T-helper 22 cell (primary cell): Measurements from ENCODE around the gene DCAF4.

Experiments used
- DNase-seq: peaks from one replicate; pipeline ENCODE4 v3.0.0-alpha.2; 2020; ENCODE audit warnings: low read depth

Gene DCAF4, protein sequence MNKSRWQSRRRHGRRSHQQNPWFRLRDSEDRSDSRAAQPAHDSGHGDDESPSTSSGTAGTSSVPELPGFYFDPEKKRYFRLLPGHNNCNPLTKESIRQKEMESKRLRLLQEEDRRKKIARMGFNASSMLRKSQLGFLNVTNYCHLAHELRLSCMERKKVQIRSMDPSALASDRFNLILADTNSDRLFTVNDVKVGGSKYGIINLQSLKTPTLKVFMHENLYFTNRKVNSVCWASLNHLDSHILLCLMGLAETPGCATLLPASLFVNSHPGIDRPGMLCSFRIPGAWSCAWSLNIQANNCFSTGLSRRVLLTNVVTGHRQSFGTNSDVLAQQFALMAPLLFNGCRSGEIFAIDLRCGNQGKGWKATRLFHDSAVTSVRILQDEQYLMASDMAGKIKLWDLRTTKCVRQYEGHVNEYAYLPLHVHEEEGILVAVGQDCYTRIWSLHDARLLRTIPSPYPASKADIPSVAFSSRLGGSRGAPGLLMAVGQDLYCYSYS

DNA sequence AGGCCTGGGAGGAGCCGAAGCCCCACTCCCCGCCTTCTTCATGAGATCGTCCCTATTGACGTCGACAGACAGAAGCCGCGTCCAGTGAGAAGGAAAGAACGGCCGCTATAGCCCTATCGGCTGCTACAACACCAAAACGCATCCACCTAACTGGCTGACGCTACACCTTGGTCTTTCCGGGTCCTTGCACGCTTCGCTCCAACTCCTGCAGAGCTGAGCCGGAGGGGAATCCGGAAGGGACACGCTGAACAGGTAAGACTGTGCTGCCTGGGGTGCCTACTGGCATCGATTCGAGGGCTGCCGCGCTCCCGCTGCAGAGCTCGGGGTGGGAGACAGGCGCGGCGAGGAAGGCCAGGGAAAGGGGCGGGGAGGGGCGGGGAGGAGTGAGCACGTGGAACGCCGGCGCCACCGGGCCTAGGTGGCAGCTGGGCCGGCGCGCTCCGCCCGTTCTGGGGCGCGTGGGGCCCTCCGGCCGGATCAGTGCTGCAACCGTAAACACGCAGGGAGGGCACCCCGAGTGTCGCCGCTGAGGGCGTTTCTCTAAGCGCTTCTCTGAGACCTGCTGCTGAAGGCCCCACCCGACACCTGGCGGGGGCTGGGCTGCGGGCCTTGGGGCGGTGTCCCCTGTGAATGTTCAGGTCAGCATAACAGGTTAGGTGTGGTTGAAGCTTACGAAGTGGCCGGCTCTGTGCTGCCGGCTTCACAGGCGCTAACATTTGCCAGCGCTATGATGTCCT, at the start of gene DCAF4:
Gene DCAF4, plus strand, starts transcription at position 173 of the 737 bp plus-strand sequence. CDS start 11,515 bp downstream, outside the sequence.
- peak; percentile 93 for DNase-seq

DNA sequence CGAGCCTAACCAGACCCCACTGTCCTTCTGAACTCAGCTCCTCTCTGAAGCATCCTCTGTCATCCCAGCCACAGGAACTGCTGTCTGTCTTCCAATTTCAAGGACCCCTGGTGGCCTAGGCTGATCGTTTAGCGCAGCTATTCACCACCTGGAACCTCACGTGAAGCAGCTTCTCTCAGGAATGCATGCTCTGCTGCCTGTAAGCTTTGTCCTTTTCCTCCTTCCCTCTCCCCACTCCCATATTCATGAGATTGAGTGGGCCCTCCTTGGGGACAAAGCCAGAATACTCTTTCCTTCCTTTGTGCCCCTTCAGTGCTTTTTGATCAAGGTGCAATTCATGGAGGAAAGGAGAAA, 49.6 kb upstream of the DCAF4 start:
- DNase-seq: no peak

DNA sequence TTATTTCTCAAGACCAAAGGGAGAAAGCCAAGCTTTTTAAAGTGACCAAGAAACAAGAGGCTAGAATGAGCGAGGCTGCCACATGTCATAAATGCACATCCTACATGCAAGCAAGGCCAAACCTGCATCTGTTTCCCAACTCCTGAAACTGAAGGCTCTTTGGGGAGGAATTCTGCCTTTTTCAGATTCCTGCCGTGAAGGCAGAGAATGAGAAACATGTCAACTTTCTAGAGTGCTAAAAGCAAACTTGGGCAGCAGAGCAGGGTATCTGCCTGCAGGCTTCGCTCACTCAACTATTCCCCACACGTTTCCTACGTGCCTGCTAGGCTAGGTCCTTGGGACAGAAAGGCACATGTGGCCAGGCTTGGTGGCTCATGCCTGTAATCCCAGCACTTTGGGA, 47.5 kb upstream of the DCAF4 start:
- DNase-seq: no peak

DNA sequence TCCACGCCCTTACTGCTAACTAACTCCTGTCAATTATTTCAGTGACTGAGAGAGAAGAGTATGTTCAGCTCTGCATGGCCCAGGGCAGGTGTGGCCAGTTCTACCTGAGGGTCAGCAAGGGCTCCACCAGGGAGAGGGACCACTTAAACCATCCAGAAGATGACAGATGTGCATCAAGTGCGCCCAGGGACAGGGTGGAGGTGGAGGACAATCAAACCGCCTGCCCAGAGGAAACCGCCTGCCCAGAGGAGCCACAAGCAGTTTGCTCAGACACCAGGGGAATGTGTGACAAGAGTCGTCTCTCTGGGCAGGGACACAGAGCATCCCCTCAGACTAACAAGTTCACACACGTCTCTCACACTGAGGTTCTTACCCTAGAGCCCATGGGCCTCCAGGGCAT, 46.8 kb upstream of the DCAF4 start:
- DNase-seq: no peak

DNA sequence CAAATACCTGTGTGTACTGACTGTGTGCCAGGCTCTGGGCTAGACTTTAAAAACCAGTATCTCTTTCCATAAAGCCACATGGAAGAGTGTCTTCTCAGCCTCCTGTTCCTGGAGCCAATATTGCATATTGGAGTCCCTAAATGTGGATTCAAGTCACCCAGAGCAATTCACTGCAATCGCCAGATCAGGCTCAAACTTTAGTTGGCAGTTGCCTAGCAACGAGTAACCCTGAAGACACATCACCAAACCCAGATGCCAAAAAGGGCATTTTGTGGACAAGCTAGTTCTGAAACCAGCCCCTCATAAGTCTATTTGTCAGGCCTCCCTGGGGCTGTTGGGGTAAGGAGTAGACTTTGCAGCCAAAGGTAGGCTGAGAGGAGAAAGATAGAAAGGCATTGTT, 46.1 kb upstream of the DCAF4 start:
- DNase-seq: no peak

DNA sequence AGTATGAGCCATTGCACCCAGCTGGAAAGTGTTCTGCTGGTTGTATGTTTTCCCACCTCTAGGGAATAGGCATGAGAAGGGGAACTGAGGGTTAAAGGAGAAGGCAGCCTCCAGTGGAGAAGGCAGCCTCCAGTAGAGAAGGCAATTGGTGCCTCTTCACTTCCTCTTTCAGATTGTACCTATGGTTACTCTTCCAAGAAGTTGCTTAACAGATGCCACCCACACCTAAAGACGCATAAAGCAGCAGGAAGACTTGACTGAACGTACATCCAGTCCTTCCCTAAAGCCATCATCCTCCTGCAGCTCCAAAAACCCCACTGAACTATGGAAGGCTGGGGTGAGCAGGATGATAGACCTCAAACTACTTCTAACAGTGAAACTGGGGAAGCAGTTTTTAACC, 45.4 kb upstream of the DCAF4 start:
- DNase-seq: no peak

DNA sequence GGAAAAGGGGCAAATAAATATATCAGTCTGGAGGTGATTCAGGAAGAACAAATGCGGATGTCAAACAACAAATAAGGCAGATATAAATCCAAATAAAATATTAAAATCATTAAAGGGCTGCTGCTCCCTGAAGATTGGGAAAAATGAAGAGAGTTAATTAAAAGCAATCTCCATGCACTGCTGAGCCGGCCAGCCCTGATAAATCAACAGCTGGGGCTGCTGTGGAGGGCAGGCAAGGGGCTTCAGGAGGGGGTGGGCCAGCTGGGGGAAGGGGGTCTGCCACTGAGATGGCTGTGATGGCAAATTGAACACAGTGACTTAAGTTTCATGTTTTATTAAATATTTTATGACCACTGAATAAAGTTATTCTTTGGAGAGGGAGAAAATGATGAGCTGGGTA, 44.7 kb upstream of the DCAF4 start:
- no peak for DNase-seq

DNA sequence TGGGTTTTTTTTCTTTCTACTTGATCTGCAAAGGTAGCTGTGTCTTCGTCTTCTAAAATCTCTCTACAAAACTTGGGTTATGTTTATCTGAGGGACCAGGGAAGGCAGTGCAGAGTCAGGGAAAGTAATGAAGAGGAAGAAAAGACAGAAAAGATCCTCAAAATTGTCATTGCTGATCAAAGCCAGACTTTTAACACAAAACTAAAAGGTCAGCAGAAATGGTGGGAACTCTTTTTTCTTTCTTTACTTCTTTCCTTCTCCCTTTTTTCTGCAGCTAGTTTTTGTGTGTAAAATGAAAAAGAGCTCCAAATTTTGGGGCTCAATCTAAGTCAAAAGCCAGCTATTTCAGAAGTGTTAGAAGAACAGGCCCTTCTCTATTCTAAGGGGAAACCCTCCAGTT, 44.2 kb upstream of the DCAF4 start:
- DNase-seq: no peak

DNA sequence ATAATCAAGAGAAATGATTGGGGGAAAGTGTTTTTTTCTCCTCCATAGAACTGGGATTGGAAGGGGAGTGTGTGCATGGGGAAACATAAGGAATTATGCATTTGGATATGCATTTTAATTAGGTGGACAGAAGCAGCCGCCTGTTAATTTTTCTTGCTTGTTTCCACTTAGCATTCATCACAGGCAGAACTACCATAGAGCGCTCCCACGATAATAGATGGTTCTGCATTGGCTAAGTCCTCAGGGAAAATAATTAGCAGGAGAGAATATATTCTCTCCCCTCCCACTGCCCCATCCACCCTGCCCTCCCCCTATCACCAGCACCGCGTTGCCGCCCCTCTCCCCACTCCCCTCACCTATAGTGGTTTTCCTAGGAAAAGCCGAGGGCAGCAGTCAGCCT, 43.8 kb upstream of the DCAF4 start:
- no peak for DNase-seq

DNA sequence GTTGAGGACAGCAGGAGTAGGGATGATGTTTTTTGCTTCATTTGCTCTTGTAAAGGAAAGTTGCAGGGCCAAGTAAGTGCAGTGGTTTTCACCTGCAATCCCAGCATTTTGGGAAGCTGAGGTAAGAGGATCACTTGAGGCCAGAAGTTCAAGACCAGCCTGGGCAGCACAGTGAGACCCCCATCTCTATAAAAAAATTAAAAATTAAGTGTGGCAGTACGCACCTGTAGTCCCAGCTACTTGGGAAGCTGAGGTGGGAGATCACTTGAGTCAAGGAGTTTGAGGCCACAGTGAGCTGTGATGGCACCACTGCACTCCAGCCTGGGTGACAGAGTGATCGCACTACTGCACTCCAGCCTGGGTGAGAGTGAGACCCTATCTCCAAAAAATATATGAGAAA, 43.2 kb upstream of the DCAF4 start:
- no peak for DNase-seq

DNA sequence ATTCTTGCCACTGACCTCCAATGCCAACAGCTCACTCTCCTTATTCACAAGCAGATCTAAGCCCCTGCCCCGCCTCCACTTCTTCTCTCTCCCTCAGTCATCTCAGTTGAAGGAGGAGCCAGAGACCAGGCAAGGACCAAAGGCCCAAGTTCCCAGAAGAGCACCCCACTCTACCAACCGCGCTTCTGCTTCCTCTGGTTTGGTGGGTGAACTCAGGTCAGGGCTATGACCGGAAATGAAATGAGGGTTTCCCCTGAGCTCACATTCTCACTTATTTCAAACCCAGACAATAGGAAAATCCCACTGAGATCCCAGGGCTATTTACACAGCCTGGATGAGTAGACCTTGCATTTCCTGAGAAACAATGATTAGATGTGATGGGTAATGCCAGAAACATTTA, 42.3 kb upstream of the DCAF4 start:
- no peak for DNase-seq

DNA sequence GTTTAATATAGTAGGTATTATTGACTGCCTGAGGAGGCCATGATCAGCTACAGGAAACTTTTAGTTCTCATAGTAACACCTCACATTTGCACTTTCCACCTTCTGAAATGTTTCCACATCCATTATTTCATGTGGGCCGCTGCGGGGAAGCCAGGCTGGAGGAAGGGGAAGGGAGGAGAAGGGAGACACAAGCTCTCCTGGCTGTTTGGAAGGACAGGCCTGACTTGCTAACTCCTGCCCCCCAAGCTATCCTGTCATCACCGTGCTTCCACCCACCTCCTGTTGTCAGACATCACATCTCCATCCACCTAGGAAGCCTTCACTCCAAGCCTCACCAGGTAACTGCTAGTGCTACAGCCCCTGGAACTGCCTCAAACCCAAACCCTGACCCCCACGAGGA, 41.9 kb upstream of the DCAF4 start:
- no peak for DNase-seq

DNA sequence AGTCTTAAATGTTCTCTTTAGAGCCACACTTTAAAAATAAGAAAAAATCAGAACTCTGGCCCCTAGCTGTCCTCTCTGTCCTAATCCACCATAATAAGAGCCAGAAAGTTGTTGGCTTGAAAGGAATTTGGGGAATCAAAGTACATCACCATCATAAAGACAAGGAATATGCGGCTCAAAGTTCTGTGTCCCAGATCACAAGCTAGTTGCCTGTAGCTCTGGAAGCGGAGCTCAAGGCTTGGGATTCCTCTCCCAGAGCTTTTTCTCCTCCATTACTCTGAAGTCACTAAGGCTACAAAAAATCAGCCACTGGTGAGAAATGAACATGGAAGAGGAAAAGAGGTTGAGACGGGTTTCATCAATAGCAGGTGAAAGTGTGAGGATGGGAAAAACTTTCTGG, 38.8 kb upstream of the DCAF4 start:
- no peak for DNase-seq

DNA sequence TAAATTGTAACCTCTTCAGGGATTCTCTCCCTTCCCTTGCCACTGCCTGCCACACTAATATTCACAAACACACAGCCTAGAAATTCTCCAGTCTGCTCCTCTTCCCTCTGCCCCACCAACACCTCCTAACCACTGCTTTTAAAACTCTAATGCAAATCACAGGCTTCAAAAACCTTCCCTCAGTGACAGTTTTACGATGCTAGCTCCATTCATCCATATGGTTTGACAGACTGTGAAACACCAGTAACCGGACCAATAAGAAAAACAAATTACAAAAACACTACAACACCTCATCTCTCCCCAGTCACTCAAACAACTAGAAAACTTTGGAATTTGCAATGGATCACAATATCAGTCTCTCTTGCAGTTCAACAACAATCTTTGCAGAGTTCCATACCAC, 38.1 kb upstream of the DCAF4 start:
- no peak for DNase-seq

DNA sequence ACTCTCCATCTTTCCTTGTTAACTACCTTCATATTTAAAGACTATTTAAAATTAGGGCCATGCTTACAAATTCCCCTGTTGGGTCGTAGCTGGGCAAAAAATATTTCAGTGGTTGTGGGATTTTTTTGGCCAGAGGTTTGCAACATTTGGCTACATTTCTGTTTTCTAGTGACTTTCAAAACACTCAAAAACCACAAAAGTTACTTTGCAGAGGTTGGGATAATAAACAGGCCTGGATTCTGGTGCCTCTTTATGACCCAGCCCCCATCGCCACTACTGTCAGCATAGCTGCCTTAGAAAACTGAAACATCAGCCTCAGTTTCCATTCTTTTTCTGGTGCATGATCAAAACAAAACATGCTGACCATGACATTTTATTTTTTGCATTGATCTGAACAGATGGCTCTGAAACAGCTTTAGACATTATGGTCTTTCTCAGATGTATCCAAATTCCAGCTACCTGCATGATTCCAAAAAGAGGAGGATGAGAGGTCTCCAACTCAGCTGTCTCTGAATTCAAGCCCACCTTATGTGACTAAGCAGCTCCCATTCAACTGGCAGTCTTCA, 37.5 kb upstream of the DCAF4 start:
- no peak for DNase-seq

DNA sequence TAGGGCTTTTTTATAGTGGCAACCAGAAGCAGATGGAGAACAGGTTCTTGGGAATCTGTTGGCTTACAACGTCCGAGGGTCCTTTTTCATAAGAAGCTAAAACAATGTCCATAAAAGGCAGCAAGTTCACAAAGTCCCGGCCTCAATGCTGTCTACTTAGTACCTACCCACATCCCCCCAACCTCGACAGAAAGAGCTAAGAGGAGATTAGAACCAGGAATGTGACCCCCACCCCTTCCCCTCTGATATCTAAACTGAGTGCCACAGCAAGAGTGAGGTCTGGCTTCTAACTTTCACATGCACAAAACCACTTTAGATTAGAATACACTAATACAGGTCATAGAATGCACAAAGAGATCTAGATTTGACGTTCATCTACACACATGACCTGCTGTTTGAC, 36.9 kb upstream of the DCAF4 start:
- DNase-seq: no peak

DNA sequence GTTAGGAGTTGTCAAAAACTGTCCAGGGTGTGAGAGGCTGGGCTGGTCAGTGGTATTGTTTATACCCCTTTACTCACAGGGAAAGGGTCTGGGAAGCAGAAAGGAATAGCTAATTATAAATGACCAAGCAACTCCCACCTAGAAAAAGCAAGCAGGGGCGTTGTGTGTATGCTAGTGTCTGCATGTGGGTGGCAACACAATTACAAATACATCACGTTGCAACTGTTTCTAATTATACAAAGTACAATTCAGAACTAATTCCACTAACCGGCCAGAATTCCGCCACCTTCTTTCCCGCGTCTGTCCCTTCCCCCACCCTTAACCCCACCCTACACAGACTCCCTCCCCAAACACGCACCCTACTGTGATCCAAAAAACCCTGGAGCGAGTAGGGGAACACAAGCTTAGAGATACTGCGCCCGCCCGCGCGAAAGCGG, 34.6 kb upstream of the DCAF4 start:
- no peak for DNase-seq

DNA sequence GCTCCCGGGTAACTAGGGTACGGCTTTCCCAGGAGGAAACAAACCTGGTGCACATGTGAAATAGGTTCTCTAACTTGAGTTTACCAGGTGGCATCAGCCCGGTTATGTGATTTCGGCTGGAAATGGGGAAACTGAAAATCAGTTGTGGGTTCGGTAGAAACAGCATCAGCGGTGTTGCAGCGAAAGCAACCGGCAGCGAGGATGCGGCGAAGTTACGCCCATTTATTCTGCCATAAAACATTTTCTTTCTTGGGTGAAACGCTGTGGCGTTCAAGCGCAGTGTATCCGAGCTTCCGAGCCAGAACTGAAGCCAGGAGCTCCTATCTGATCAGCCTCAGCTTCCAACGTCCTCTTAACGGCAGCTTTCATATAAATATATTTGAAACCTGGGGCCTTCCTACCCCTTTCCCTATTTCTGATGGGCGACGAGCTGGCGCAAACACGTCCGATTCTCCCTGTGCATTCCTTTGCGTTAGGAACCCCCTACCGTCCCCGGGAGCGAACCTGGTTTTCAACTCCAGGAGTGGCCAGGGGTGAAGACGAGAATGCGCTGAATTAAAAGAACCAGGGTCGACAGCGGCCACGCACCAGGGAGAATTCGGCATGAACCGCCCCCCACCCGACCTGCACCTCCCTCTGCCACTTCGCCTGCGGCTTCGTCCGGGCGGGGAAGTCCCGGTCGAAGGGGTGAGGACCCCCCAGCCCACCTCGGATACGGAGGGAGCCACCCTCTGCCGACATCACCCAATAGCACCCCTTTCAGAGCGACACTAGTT, 34.0 kb upstream of the DCAF4 start:
- no peak for DNase-seq

DNA sequence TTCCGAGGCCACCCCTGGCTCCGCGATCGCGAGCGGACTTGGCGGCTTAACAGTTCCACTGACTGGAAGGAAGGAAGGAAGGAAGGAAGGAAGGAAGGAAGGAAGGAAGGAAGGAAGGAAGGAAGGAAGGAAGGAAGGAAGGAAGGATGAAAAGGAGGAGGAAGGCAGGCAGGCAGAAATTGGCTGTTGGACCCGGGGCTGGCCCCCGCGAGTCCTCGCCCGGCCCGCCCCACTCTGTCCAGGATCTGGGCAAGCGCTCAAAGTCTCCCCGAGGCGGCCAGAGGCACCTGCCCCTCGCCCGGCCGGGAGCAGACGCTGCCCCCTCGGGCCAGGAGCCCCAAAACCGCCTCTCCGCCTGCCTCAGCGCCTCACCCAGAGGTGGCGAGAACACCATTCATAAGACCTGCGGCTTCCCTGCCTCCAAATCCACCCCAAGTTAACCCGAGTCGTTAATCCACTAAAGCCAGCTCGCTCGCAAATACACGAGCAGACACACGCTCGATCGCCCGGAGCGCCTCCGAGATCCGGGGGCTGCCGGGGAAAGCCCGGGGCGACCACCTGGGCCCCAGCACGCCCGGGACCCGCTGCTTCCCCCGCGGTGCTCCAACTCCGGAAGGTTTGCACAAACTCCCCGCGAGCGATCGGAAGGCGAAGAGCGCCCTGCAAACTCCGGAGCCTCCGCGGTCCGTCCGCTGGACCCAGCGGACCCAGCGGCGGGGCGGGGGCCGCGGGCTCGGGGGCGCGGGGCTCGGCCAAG, 33.2 kb upstream of the DCAF4 start:
- DNase-seq: no peak

DNA sequence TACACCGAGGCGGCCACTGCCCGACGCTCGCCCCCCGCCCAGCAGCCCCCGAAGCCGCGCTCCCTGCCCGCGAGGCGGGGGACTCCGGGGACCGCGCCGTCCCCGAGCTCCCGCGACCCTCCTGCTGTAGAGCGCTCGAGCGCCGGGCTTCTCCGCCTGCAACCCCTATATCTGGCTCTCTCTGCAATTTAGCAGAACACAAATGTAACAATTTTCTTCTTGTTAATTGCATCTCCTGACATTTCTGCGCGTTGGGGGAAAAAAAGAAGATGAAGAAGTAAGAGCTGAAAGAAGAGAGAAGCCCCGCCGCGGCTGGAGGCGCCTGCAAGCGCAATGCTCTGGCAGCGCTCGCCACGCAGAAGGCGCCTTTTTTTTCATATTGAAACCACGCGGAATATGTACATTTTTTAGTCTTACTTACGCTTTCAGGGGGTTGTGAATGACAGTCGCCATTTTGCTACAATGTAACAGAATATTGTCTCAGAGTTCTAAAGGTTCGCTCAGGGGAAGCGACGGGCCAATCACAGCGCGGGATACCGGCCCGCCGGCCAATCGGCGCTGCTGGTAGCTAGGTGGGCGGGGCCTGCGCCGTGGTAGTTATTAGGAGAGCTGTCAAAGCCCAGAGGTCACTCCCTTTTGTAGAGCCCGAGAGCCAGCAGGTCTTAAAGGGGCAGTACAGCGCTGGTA, 32.5 kb upstream of the DCAF4 start, which contains the start of gene DPF3:
Gene DPF3, minus strand, starts transcription at position 466 of the 687 bp plus-strand sequence. Its CDS starts 13 bp downstream, at position 453.
- DNase-seq: peak; percentile 88

DNA sequence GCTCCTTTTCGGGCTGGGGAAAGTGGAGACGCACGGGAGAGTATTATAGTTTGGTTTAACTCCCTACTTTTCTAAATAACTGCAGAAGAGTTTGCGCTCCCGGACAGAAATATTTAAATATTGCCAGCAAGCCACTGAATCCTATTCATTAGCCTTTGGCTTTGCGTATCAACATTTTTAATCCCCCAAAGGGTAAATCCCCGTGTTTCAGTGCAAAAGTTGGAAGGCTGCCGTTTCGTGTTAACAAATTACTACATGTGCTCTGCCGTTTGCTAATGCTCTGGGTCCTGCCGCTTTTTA, 32.0 kb upstream of the DCAF4 start:
- DNase-seq: no peak
